ENCODE data around the gene CDK11A. TPM values are rescaled to one million over a fixed set of nuclear protein-coding genes. Genes with fewer than 3 reads are reported as not detected.

Gene CDK11A
- total and polyA plus RNA-seq, 2 experiments from 2014 or later, result 5.1 to 20.0 TPM

- Histone ChIP-seq H3K4me3 (no peak overlapping the region), H3K36me3 (ENCODE audit: low read depth) (no peaks in the 10 kb centered on the region), H3K27me3 (replicated peaks; ENCODE audit: insufficient read depth) (no peaks in the 10 kb centered on the region), H4K20me1 (ENCODE audit: insufficient read depth) (no peaks in the 10 kb centered on the region), H3K4me2 (ENCODE audit: unreplicated experiment) (no peak overlapping the region), H3K4me1 (ENCODE audit: insufficient read depth) (no peaks in the 10 kb centered on the region), H3K9me2 (ENCODE audit: insufficient read depth) (no peaks in the 10 kb centered on the region), H2AFZ (no peak overlapping the region), H3F3A (ENCODE audit: insufficient read depth) (no peaks in the 10 kb centered on the region), H3K79me2 (ENCODE audit: insufficient read depth) (peaks cover 35% of the 10 kb centered on the region), H3K9me3 (ENCODE audit: low read depth) (no peaks in the 10 kb centered on the region), H3K9ac (no peak overlapping the region), H3K27ac (no peak overlapping the region)
- in situ Hi-C loops (cut with MboI), result no loop called here
- TF ChIP-seq EZH2 (IDR thresholded peaks at IDR 0.05; ENCODE audit: insufficient read depth, poor library complexity, severe bottlenecking), result no peak
- no peak for TF ChIP-seq EZH2phosphoT487 (IDR thresholded peaks at IDR 0.05; ENCODE audit: insufficient read depth, low read depth)
- 86 to 95% methylated on average over 11 to 14 of the region's 15 CpGs for WGBS, 2 experiments (ENCODE audit: low coverage in 1 of 2, low lambda C conversion rate in 2 of 2, missing lambda C conversion rate in 2 of 2)
- no peak for DNase-seq
Observed at GRCh38 chr1:1755852-1756251, 31.7 kb upstream of the CDK11A start.

GRCh38 chr1:1755426-1755825 is 31.3 kb upstream of the CDK11A start:
- in situ Hi-C loops (cut with MboI), result no loop called here
- TF ChIP-seq EZH2phosphoT487 (IDR thresholded peaks at IDR 0.05; ENCODE audit: insufficient read depth, low read depth), result no peak
- no peak for TF ChIP-seq EZH2 (IDR thresholded peaks at IDR 0.05; ENCODE audit: insufficient read depth, poor library complexity, severe bottlenecking)
- no peaks in the 10 kb centered on the region for H4K20me1 ChIP-seq (ENCODE audit: insufficient read depth)
- no peak overlapping the region for H3K4me2 ChIP-seq (ENCODE audit: unreplicated experiment)
- H3K9ac ChIP-seq, result no peak overlapping the region
- no peaks in the 10 kb centered on the region for H3K36me3 ChIP-seq (ENCODE audit: low read depth)
- H3K27me3 ChIP-seq (replicated peaks; ENCODE audit: insufficient read depth), result no peaks in the 10 kb centered on the region
- no peak for DNase-seq
- H3K27ac ChIP-seq, result no peak overlapping the region
- no peak overlapping the region for H2AFZ ChIP-seq
- H3K9me3 ChIP-seq (ENCODE audit: low read depth), result no peaks in the 10 kb centered on the region
- no peaks in the 10 kb centered on the region for H3K4me1 ChIP-seq (ENCODE audit: insufficient read depth)
- H3K79me2 ChIP-seq (ENCODE audit: insufficient read depth), result peaks cover 31% of the 10 kb centered on the region
- 93 to 98% methylated on average over 12 to 19 of the region's 19 CpGs for WGBS, 2 experiments (ENCODE audit: low coverage in 1 of 2, low lambda C conversion rate in 2 of 2, missing lambda C conversion rate in 2 of 2)
- H3K9me2 ChIP-seq (ENCODE audit: insufficient read depth), result no peaks in the 10 kb centered on the region
- H3F3A ChIP-seq (ENCODE audit: insufficient read depth), result no peaks in the 10 kb centered on the region
- H3K4me3 ChIP-seq, result no peak overlapping the region

DNA sequence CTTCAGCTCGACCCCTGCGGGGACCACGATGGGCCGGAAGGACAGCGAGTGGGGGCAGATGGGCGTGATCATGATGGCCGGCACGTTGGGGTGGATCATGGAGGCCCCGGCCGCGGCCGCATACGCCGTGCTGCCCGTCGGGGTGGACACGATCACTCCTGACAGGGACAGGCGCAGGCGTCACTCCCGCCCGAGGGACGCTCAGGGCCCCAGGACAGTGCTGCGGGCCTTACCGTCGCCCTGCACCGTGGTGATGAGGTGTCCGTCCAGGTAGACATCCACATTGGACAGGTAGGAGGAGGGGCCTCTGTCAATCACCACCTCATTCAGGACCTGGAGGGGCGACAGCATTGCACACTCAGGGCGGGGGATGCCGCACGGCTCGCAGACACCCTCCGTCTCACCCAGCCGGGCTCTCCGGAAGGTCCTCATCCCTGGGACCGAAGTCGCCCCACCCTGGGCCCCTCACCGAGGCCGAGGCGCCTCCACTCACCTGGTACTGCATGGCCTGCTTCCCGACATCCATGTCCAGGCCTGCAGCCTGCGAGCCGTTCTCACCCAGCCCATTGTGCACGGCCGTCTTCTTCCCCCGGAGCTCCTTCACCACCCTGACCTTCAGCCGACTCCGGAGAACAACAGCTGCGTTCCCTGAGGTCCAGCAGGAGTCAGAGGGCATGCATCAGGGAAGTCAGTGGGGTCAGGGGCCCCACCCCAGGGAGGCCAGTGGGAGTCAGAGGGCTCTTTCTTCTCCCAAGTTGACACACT is 30.1 kb upstream of the CDK11A start:
- in situ Hi-C loops (cut with MboI), result no loop called here
- Histone ChIP-seq H3K9me3 (ENCODE audit: low read depth) (no peaks in the 10 kb centered on the region), H3K79me2 (ENCODE audit: insufficient read depth) (peaks cover 23% of the 10 kb centered on the region), H3K4me2 (ENCODE audit: unreplicated experiment) (no peak overlapping the region), H3K36me3 (ENCODE audit: low read depth) (no peaks in the 10 kb centered on the region), H3K4me3 (no peak overlapping the region), H3K27me3 (replicated peaks; ENCODE audit: insufficient read depth) (no peaks in the 10 kb centered on the region), H2AFZ (no peak overlapping the region), H3F3A (ENCODE audit: insufficient read depth) (no peaks in the 10 kb centered on the region), H4K20me1 (ENCODE audit: insufficient read depth) (no peaks in the 10 kb centered on the region), H3K4me1 (ENCODE audit: insufficient read depth) (no peaks in the 10 kb centered on the region), H3K27ac (no peak overlapping the region), H3K9ac (no peak overlapping the region), H3K9me2 (ENCODE audit: insufficient read depth) (no peaks in the 10 kb centered on the region)
- WGBS, 2 experiments (ENCODE audit: low coverage in 1 of 2, low lambda C conversion rate in 2 of 2, missing lambda C conversion rate in 2 of 2), result 94 to 97% methylated on average over 44 to 46 of the region's 49 CpGs
- no peak for TF ChIP-seq EZH2phosphoT487 (IDR thresholded peaks at IDR 0.05; ENCODE audit: insufficient read depth, low read depth)
- no peak for TF ChIP-seq EZH2 (IDR thresholded peaks at IDR 0.05; ENCODE audit: insufficient read depth, poor library complexity, severe bottlenecking)
- no peak for DNase-seq

- no peaks in the 10 kb centered on the region for H3K4me1 ChIP-seq (ENCODE audit: insufficient read depth)
- no peaks in the 10 kb centered on the region for H3F3A ChIP-seq (ENCODE audit: insufficient read depth)
- no peak overlapping the region for H3K27ac ChIP-seq
- H3K4me3 ChIP-seq, result no peak overlapping the region
- H3K9me2 ChIP-seq (ENCODE audit: insufficient read depth), result no peaks in the 10 kb centered on the region
- no peaks in the 10 kb centered on the region for H3K27me3 ChIP-seq (replicated peaks; ENCODE audit: insufficient read depth)
- no peak overlapping the region for H3K9ac ChIP-seq
- no peaks in the 10 kb centered on the region for H4K20me1 ChIP-seq (ENCODE audit: insufficient read depth)
- H2AFZ ChIP-seq, result no peak overlapping the region
- H3K36me3 ChIP-seq (ENCODE audit: low read depth), result no peaks in the 10 kb centered on the region
- H3K4me2 ChIP-seq (ENCODE audit: unreplicated experiment), result no peak overlapping the region
- peaks cover 16% of the 10 kb centered on the region for H3K79me2 ChIP-seq (ENCODE audit: insufficient read depth)
- TF ChIP-seq EZH2 (IDR thresholded peaks at IDR 0.05; ENCODE audit: insufficient read depth, poor library complexity, severe bottlenecking) (no peak), EZH2phosphoT487 (IDR thresholded peaks at IDR 0.05; ENCODE audit: insufficient read depth, low read depth) (no peak)
- in situ Hi-C loops (cut with MboI), result no loop called here
- H3K9me3 ChIP-seq (ENCODE audit: low read depth), result no peaks in the 10 kb centered on the region
- DNase-seq, result no peak
- WGBS, 2 experiments (ENCODE audit: low coverage in 1 of 2, low lambda C conversion rate in 2 of 2, missing lambda C conversion rate in 2 of 2), result 94 to 98% methylated on average over 16 of the region's 16 CpGs
Observed at GRCh38 chr1:1753607-1754005, 29.4 kb upstream of the CDK11A start.
